ENCODE measurements around the gene TMEM203. TPM values are rescaled to one million over a fixed set of nuclear protein-coding genes. Genes with fewer than 3 reads are reported as not detected.

The TMEM203 gene
- total and polyA plus RNA-seq, 2 of the 13 experiments (the other 11 are each of a cell fraction or from before 2014, with no cell fraction given): 23.4 to 36.7 TPM

DNA sequence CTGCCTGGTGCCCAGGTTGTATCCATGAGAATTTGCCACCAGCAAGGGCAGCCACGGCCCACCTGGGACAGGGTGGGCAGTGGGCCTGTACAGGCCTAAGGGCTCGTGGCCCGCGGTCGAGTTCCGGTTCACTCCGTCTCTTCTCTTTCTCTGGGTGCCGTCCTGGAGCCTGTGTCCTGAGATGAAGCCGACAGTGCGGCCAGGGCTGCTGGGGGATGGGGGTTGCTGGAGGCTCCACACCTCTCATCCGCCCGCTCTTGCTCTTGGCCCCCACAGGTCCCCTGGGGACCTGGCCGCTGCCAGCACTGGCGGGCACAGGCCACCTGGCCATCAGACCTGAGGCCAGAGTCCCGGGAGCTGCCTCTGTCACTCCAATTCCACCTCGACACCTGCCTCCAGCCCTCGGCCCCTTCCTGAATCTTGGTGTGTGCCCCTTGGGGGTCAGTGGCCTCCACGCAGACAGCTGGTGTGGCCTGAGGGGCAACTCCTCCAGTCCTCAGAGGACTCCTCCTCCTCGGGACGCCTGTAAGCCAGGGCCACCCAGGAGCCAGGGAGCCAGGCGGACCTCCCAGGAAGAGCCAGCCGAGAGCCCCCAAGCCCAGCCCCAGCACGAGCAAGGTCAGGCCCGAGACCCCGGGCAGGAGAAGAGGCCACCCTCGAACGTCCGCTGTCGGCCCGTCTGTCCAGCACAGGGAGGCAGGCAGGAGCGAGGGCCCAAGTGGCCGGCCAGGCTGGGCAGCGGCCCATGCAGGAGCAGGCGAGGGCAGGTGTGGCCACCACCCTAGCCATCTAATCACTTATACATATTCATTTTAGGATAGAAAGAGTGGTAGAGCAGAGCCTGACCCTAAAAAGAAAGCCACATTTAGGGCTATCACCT, 40.8 kb downstream of the TMEM203 start (continued):
- TF ChIP-seq, protein P1, sequence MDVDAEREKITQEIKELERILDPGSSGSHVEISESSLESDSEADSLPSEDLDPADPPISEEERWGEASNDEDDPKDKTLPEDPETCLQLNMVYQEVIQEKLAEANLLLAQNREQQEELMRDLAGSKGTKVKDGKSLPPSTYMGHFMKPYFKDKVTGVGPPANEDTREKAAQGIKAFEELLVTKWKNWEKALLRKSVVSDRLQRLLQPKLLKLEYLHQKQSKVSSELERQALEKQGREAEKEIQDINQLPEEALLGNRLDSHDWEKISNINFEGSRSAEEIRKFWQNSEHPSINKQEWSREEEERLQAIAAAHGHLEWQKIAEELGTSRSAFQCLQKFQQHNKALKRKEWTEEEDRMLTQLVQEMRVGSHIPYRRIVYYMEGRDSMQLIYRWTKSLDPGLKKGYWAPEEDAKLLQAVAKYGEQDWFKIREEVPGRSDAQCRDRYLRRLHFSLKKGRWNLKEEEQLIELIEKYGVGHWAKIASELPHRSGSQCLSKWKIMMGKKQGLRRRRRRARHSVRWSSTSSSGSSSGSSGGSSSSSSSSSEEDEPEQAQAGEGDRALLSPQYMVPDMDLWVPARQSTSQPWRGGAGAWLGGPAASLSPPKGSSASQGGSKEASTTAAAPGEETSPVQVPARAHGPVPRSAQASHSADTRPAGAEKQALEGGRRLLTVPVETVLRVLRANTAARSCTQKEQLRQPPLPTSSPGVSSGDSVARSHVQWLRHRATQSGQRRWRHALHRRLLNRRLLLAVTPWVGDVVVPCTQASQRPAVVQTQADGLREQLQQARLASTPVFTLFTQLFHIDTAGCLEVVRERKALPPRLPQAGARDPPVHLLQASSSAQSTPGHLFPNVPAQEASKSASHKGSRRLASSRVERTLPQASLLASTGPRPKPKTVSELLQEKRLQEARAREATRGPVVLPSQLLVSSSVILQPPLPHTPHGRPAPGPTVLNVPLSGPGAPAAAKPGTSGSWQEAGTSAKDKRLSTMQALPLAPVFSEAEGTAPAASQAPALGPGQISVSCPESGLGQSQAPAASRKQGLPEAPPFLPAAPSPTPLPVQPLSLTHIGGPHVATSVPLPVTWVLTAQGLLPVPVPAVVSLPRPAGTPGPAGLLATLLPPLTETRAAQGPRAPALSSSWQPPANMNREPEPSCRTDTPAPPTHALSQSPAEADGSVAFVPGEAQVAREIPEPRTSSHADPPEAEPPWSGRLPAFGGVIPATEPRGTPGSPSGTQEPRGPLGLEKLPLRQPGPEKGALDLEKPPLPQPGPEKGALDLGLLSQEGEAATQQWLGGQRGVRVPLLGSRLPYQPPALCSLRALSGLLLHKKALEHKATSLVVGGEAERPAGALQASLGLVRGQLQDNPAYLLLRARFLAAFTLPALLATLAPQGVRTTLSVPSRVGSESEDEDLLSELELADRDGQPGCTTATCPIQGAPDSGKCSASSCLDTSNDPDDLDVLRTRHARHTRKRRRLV (CRISPR knock-in tag; IDR thresholded peaks at IDR 0.05): no peak
- TF ChIP-seq ZNF737 (CRISPR knock-in tag; IDR thresholded peaks at IDR 0.05; ENCODE audit: borderline replicate concordance) (no peak), ZSCAN29 (CRISPR knock-in tag; conservative IDR thresholded peaks at IDR 0.05) (no peak), ASH2L (IDR thresholded peaks at IDR 0.05; ENCODE audit: insufficient read length, low read depth, low read length) (no peak), ZNF441 (CRISPR knock-in tag; IDR thresholded peaks at IDR 0.05; ENCODE audit: borderline replicate concordance) (no peak), ZBTB20 (CRISPR knock-in tag; IDR thresholded peaks at IDR 0.05; ENCODE audit: borderline replicate concordance, low read depth) (no peak), CAMTA2 (CRISPR knock-in tag; IDR thresholded peaks at IDR 0.05; ENCODE audit: borderline replicate concordance) (no peak), HMG20B (CRISPR knock-in tag; conservative IDR thresholded peaks at IDR 0.05) (no peak)
